GM19395 (cell line): Measurements from ENCODE around the gene LAMC2.
"Not testable (repeated sequence)": the region's sequence is repeated elsewhere in the genome, so short reads cannot be mapped to it uniquely, and the experiment has no call there.

Source experiments
- ATAC-seq: cut with Tn5 transposase; IDR thresholded peaks from one replicate; pipeline ENCODE4 v1.9.1; 2021; ENCODE audit warnings: mild to moderate bottlenecking, moderate library complexity; ENCODE audit not compliant: unreplicated experiment

LAMC2 gene

DNA sequence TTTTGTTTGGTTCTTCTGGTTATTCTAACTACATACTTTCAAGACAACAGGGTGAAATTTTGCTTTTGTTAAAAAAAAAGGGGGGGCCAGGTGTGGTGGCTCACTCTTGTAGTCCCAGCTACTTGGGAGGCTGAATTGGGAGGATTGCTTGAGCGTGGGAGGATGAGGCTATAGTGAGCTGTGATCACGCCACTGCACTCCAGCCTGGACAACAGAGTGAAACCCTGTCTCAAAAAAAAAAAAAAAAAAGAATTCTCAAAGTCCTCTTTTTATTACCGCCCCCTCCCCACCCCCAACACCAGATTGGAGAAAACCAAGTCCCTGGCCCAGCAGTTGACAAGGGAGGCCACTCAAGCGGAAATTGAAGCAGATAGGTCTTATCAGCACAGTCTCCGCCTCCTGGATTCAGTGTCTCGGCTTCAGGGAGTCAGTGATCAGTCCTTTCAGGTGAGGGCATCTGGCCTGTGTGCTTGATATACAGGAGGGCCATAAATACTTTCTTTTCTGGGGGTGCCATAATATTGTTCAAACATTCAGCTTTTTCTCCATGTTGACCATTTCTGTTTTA lies 50.2 kb downstream of the LAMC2 start:
- ATAC-seq, result no peak

DNA sequence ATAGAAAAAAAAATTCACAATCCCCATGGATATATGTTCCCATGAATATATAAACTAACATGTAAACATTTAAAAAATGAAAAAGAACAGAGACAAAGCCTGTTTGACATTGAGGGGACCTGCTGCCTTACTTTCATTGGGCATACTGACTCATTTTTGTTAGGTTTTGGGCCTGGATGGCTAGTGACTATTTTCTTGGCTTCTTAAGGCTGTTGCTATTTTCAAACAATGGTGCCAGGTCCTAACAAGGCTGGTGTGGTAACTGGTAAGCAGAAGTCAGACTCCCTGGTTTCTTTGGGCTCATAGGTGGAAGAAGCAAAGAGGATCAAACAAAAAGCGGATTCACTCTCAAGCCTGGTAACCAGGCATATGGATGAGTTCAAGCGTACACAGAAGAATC lies 51.0 kb downstream of the LAMC2 start:
- no peak for ATAC-seq

DNA sequence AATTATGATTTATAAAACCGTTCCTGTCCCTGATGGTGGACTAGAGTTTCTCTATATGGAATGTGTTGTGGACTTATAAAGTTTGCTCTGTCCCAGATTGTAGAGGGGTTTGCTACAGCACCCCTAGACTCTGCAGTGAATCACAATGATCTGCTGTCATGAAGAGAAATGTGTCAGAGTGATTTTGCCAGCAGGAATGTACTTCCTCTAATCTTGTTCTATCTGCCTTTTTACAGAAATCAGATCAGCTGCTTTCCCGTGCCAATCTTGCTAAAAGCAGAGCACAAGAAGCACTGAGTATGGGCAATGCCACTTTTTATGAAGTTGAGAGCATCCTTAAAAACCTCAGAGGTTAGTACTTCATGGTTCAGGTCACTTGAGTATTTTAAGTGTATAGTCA lies 52.0 kb downstream of the LAMC2 start:
- no peak for ATAC-seq

DNA sequence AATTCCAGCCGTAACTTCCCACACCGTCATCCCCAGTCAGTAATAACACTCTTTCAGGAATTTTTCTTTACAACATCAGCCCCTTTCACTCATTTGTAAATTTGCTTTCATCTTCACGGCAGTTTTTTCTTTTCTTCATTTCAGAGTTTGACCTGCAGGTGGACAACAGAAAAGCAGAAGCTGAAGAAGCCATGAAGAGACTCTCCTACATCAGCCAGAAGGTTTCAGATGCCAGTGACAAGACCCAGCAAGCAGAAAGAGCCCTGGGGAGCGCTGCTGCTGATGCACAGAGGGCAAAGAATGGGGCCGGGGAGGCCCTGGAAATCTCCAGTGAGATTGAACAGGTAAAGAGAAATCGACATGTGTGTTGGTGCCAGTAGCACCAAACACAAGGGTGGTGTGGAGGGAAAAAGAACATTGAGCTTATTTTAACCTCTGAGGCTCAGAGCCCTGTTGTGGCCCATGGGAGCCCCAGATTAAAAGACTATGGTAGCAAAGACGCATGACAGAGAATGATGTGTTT lies 53.2 kb downstream of the LAMC2 start:
- ATAC-seq, result no peak

DNA sequence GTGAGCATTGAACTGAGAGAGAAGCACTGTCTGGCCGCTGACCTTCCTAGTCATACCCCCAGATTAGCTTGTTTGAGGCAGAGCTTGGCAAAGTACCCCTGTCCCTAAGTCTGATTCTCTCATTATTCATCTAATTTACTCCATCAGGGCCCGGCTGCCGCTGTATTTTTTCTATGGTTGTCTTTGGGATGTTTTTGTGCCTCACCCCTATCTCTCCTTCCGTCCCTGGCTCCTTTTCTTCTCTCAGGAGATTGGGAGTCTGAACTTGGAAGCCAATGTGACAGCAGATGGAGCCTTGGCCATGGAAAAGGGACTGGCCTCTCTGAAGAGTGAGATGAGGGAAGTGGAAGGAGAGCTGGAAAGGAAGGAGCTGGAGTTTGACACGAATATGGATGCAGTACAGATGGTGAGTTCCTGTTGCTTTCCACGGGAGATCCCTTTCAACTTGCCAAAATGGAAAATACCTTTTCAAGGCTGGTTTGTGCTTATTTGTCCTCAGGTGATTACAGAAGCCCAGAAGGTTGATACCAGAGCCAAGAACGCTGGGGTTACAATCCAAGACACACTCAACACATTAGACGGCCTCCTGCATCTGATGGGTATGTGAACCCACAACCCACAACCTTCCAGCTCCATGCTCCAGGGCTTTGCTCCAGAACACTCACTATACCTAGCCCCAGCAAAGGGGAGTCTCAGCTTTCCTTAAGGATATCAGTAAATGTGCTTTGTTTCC lies 53.9 kb downstream of the LAMC2 start:
- ATAC-seq, result no peak

DNA sequence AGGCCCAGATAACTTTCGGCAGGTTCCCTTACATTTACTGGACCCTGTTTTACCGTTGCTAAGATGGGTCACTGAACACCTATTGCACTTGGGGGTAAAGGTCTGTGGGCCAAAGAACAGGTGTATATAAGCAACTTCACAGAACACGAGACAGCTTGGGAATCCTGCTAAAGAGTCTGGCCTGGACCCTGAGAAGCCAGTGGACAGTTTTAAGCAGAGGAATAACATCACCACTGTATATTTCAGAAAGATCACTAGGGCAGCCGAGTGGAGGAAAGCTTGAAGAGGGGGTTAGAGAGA lies 54.4 kb downstream of the LAMC2 start:
- no peak for ATAC-seq

DNA sequence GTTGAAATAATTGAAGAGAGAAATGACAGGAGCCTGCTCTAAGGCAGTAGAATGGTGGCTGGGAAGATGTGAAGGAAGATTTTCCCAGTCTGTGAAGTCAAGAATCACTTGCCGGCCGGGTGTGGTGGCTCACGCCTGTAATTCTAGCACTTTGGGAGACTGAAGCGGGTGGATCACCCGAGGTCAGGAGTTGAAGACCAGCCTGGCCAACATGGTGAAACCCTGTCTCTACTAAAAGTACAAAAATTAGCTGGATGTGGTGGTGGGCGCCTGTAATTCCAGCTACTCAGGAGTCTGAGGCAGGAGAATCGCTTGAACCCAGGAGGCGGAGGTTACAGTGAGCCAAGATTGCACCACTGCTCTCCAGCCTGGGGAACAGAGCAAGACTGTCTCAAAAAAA lies 54.8 kb downstream of the LAMC2 start:
- ATAC-seq, result not testable (repeated sequence)

DNA sequence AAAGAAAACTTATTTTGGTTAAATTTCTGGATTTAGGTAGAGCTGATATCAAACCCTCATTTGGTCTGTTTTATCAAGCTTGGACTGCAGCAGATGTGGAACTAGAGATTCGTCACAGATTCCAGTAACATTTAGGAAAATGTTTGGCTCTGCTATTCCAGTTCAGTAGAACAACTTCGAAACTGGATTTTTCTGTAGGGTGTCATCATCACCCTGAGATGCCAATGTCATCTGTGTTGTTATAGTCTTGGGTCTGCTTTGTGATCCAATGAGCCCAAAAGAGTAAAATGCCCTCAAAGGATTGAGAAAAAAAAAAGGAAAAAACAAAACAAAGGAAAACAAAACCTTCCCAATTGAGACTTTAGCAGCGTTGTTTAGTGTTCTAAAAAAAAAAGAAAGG lies 55.4 kb downstream of the LAMC2 start:
- ATAC-seq, result no peak

DNA sequence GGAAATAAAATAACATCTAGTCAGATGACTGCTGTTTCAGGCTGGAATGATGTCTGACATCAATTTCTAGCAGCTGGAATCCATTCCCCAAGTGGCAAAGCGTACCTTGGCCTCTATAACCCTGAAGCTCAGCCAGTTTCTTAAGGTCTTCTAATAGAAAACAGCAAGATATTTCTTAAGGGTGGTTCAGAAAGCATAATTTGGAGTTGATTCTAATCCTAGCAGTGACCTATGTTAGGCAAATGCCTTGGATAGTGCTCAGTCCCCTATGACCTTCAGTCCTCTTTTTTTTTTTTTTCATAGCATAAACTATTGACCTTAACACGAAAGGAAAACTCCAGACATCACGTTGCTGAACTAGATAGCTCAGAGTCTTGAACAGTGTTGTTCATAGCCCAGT lies 56.5 kb downstream of the LAMC2 start:
- no peak for ATAC-seq

DNA sequence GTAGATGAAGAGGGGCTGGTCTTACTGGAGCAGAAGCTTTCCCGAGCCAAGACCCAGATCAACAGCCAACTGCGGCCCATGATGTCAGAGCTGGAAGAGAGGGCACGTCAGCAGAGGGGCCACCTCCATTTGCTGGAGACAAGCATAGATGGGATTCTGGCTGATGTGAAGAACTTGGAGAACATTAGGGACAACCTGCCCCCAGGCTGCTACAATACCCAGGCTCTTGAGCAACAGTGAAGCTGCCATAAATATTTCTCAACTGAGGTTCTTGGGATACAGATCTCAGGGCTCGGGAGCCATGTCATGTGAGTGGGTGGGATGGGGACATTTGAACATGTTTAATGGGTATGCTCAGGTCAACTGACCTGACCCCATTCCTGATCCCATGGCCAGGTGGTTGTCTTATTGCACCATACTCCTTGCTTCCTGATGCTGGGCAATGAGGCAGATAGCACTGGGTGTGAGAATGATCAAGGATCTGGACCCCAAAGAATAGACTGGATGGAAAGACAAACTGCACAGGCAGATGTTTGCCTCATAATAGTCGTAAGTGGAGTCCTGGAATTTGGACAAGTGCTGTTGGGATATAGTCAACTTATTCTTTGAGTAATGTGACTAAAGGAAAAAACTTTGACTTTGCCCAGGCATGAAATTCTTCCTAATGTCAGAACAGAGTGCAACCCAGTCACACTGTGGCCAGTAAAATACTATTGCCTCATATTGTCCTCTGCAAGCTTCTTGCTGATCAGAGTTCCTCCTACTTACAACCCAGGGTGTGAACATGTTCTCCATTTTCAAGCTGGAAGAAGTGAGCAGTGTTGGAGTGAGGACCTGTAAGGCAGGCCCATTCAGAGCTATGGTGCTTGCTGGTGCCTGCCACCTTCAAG lies 57.3 kb downstream of the LAMC2 start:
- ATAC-seq, result no peak

DNA sequence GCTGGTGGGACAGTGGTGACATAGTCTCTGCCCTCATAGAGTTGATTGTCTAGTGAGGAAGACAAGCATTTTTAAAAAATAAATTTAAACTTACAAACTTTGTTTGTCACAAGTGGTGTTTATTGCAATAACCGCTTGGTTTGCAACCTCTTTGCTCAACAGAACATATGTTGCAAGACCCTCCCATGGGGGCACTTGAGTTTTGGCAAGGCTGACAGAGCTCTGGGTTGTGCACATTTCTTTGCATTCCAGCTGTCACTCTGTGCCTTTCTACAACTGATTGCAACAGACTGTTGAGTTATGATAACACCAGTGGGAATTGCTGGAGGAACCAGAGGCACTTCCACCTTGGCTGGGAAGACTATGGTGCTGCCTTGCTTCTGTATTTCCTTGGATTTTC lies 58.4 kb downstream of the LAMC2 start:
- ATAC-seq, result no peak

DNA sequence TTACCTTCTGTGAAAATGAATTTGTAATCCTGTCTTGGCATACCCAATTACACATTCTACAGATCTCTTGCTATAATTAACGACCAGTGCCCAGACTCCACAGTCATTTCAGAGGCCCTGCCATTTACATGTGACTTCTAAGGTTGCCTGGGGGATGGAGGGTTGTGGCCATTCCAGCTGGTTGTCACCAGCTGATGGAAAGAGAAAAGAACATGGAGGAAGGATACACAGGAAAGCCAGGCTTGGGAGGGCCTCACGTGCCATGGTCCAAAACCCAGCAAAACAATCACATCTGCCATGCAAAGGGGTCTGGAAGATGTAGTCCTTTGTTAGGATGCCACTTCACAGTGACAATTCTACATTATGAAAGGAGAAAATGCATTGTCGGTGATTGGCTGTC lies 59.3 kb downstream of the LAMC2 start:
- ATAC-seq, result no peak

DNA sequence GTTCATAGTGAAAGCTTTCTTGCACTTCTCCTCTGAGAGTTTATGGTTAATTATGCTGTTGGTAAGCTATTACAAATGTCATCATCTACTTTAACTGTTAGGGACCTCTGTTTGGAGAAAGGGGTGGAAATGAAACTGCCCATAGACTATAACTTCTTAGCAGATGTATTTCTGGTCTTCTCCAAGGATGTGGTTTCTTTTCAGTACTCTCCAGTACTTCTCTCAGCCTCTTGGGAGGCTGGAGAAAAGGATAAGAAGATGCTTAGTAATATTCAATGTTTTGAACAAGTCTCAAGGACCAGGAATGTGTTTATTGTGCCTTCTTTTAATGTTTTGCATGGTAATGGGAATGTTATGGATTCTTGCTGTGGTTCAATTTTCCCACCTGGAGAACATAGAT lies 60.4 kb downstream of the LAMC2 start:
- ATAC-seq, result no peak

DNA sequence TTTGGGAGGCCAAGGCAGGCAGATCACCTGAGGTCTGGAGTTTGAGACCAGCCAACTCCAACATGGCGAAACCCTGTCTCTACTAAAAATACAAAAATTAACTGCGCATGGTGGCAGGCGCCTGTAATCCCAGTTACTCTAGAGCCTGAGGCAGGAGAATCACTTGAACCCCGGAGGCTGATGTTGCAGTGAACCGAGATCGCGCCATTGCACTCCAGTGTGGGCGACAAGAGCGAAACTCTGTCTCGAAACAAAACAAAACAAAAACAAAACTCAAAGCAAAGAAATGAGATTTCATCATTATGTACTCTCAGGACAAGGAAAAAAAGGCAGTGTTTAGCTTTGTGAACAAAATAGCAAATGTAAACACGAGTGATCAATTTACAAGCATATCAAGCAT lies 61.0 kb downstream of the LAMC2 start:
- no peak for ATAC-seq

DNA sequence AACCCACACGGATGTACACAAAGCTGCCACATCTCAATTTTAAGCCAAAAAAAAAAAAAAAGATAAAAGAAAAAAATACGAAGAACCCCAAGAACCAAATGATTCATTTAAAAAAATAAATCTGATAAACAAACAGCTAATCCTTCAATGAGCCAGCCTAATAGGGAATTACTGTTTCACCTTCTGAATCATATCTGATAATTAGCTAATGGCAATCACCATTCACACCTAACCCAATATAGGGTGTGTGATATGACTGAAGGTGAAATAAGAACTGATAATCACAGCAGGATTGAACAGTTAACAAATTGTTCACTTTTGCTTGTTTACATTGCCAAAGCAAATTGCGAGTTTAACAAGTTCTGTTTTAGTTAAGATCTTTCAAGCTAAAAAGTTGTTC lies 61.4 kb downstream of the LAMC2 start:
- no peak for ATAC-seq

DNA sequence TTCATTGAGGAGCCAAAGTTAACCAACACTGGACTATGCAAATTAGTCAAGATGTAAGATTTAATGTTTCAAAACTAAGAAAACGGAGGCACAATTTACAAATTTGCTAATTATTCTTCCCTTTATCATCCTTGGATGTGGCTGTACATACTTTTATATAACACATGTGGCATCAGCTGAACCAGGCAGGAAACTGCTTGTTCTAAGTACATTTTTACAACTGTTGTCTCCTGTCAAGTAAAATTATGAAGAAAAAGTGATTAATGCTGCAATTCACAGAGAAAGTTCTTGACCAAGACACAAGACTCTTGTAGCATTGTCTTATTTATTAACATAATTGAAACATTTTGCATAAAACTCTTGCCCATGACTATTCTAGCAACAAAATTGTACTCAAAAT lies 61.9 kb downstream of the LAMC2 start:
- ATAC-seq, result no peak

DNA sequence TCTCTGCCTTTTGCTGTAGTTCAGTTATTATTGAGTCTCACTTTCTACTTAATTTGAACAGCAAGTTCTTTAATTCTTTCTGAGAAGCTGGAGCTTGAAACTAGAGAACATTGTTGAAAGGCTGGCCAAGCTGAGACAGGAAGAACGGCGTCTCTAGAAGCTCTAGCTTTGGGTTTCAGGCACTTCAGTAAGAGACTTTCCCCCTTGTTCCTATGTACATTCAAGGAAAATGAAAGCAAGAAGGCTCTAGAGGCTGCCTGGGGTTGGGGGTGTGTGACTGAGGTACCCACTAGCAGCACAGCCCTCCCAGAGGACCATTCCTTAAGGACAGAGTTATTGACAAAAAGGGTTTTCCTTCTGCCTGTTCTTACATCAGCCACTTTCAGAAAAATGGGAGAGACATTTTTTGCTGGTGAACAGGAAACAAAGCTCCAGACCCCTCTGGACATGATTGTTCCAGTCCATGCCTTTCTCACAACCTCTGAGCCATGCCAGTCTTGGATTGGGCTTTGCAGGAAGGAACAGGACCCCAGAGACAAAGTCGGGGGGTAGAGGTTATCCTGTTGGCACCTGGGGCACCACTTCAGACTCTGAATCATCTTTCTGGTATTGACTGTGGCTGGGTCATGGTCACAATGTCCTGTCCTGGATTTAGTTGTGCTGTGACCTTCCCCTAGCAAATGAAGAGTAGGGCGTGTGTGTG lies 63.1 kb downstream of the LAMC2 start:
- ATAC-seq, result no peak

DNA sequence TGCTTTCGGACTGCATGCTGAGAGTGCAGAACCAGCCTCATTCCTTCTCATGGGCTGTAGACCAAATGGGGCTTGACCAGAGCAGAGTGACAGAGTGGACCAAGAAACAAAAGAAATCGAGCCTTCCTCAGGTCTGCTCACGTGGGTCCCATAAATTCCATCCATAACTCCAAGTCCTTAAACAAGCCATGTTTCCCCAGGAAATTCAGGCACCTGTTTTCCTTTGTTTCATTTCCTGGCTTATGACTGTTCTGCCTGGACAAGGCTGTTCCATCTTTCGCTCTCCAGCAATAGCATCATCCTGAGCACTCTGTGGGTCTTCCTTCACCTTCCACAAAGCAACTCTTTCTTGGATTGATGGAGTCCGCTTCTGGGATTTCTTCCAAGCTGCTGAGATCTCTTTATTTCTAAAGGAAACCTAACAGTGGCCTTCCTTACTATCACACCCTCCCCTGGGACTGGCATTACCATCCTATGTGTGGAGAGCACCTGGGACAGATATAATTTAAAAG lies 63.9 kb downstream of the LAMC2 start:
- ATAC-seq, result no peak

DNA sequence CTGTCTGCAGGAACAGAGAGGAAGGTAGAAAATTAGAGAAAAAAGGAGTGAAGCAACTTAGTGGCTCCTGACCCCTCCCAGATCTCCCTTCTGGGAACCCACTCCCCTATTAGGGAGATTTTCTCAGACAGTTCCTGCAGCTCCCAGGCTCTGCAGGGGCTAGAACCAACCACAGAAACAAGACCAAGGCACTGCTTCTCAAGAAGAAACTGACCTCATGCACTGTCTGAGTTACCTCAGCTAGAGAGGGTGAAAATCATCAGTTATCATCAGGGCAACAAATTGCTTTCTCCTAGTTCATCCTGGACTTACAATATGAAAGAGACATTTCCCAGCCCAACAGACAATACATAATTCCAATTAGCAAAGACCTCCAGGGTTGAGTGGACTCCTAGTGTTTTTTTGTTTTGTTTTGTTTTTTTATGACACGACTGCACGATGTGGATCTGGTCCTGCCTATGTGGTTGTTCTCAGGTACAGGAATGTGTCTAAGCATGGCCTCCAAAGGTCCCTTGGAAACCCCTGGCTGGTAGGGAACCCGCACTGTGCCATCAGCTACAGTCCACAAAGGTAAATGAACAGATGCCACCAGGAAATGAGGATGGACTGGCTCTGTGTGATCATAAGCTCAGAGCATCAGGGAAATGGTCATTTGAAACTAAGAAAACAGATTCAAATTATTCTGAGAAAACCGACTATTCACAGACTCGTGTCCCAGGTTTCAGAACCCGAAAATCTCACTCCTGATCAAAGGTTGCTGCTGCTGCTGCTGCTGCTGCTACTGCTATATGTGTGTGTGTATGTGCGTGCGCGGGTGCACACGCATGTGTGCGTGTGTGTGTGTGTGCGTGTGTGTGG lies 65.3 kb downstream of the LAMC2 start:
- ATAC-seq, result no peak

DNA sequence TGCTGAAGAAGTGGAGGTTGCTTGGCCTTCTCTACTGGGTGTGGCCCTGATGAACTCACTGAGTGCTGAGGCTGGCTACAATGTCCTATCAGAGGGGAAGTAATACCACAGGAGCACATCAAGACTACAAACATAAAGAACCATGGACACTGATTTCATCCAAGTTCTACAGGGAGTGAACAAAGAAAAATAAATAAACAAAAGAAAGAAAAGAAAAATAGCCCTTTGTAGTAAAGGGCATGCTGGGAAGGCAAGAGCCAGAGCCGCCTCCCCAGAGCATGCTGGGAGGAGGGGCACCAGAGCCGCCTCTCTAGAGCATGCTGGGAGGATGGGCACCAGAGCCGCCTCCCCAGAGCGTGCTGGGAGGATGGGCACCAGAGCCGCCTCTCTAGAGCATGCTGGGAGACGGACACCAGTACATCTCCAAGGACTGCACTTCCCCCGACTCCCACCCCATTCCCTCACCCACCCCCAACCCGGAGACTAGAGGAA lies 65.9 kb downstream of the LAMC2 start:
- ATAC-seq, result no peak
